C4-2B (cell line): ENCODE measurements around the gene GRPEL2.

Experiments
- CTCF ChIP-seq: fragments of 450-650 bp; conservative IDR thresholded peaks from 2 replicates; pipeline ENCODE4 v1.5.1; 2017; ENCODE audit warnings: mild to moderate bottlenecking
- ZFX ChIP-seq: fragments of 450-650 bp; IDR thresholded peaks from 2 replicates; pipeline ENCODE4 v1.6.1; 2017

DNA sequence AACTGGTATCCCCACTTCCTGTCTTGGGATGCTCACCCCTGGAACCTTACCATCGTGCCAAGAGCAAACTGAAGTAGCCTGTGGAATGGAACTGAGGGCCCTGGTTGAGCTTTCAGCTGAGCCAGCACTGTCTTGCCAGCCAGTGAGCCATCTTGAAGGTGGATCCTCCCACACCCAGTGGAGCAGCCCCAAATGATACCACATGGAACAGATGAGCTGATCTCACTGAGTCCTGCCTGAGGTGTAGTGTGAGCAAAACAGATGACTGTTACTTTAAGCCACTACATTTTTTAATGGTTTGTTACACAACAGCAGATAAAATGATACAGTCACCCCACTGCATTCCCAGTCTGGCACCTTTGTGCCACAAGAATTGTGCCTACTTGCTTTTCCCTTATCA is 10.4 kb downstream of the GRPEL2 start:
- TF ChIP-seq ZFX, result no peak
- no peak for TF ChIP-seq CTCF
